Measurements from ENCODE around the gene ABHD12. TPM values are rescaled to one million over a fixed set of nuclear protein-coding genes. Genes with fewer than 3 reads are reported as not detected.

ABHD12 gene
- total and polyA plus RNA-seq, 8 donors: 11.1 to 99.1 (median 44.0) TPM

GRCh38 chr20:25364180-25364788 is 26.4 kb downstream of the ABHD12 start:
- Histone ChIP-seq H3K4me1 (peaks cover 7 to 37% (median 15%) of the 10 kb centered on the region in 4 donors), H3K27ac (peak overlapping the region in 4 of 5 donors; percentile 40 to 66 (median 61)), H3K36me3 (no peaks in the 10 kb centered on the region), H3K27me3 (no peaks in the 10 kb centered on the region), H3K9me3 (no peaks in the 10 kb centered on the region), H3K4me3 (no peak overlapping the region)
- no peak for DNase-seq
- WGBS, 5 donors: 49 to 70% (median 53%) methylated on average over 3 of the region's 3 CpGs
- intact Hi-C loops (cut with DNase I; ENCODE audit: low total_unique reads): no loop called here
- no peak for TF ChIP-seq POLR2AphosphoS5 (IDR thresholded peaks at IDR 0.05)
- TF ChIP-seq EP300 (IDR thresholded peaks at IDR 0.05): no peak
- TF ChIP-seq, protein P1, sequence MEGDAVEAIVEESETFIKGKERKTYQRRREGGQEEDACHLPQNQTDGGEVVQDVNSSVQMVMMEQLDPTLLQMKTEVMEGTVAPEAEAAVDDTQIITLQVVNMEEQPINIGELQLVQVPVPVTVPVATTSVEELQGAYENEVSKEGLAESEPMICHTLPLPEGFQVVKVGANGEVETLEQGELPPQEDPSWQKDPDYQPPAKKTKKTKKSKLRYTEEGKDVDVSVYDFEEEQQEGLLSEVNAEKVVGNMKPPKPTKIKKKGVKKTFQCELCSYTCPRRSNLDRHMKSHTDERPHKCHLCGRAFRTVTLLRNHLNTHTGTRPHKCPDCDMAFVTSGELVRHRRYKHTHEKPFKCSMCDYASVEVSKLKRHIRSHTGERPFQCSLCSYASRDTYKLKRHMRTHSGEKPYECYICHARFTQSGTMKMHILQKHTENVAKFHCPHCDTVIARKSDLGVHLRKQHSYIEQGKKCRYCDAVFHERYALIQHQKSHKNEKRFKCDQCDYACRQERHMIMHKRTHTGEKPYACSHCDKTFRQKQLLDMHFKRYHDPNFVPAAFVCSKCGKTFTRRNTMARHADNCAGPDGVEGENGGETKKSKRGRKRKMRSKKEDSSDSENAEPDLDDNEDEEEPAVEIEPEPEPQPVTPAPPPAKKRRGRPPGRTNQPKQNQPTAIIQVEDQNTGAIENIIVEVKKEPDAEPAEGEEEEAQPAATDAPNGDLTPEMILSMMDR (IDR thresholded peaks at IDR 0.05): no peak
- TF ChIP-seq POLR2A (IDR thresholded peaks at IDR 0.05): no peak

DNA sequence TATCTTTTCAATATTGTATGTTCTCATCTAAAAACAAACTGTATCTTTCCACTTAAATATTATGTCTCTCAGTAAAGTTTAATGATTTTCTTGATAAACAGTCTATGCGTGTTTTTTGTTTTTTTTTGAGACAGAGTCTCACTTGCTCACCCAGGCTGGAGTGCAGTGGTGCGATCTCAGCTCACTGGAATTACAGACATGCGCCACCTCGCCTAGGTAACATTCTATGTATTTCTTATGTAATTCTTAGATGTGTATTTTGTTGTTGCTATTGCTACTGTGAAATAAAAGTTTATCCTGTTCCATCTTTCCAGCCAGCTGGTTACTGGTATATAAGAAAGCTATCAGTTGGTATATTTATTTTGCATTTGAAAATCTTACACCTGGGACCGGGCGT is 29.4 kb downstream of the ABHD12 start:
- intact Hi-C loops (cut with DNase I; ENCODE audit: low total_unique reads): no loop called here
- no peaks in the 10 kb centered on the region for H3K9me3 ChIP-seq
- TF ChIP-seq EP300 (IDR thresholded peaks at IDR 0.05): no peak
- TF ChIP-seq POLR2A (IDR thresholded peaks at IDR 0.05): no peak
- TF ChIP-seq, protein P1 (IDR thresholded peaks at IDR 0.05): no peak
- TF ChIP-seq POLR2AphosphoS5 (IDR thresholded peaks at IDR 0.05): no peak
- WGBS, 5 donors: 80 to 85% (median 83%) methylated on average over 6 of the region's 6 CpGs
- no peak overlapping the region for H3K4me3 ChIP-seq
- no peaks in the 10 kb centered on the region for H3K36me3 ChIP-seq
- H3K4me1 ChIP-seq: peaks cover 7 to 42% (median 18%) of the 10 kb centered on the region in 4 donors
- H3K27ac ChIP-seq: no peak overlapping the region
- H3K27me3 ChIP-seq: no peaks in the 10 kb centered on the region
- DNase-seq: no peak

DNA sequence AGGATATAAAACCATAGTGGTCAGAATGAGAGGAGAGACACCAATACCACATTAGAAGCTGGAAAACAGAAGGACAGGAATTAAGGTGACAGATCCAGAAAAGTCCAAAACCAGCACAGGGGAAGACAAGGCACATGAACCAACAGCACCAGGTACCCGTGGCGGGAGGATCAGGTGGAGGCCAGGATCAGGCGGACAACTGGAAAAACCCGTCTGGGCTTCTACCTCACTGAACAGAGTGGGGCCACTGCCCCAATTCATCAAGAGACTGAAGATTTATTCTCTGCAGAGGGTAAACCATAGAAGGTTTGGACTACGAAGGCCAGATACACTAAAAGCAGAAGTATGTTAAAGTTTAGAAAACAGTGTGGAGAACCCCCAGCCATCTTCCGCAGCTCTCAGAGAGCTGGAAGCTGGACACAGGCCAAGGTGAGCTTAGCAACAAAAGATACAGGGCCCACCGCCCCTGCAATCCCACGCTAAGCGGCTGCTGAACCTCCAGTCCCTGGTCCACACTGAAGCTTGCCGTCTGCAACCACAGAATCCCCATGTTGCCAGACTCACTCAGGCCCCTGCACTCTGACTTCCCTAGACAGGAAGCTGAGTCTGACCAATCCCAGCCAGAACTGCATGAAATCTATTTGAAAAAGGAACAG is 29.9 kb downstream of the ABHD12 start:
- 51 to 74% (median 53%) methylated on average over 10 of the region's 10 CpGs for WGBS, 5 donors
- Histone ChIP-seq H3K4me1 (peaks cover 7 to 46% (median 21%) of the 10 kb centered on the region in 4 donors), H3K4me3 (no peak overlapping the region), H3K9me3 (no peaks in the 10 kb centered on the region), H3K27me3 (no peaks in the 10 kb centered on the region), H3K27ac (no peak overlapping the region), H3K36me3 (no peaks in the 10 kb centered on the region)
- intact Hi-C loops (cut with DNase I; ENCODE audit: low total_unique reads): no loop called here
- no peak for TF ChIP-seq POLR2AphosphoS5 (IDR thresholded peaks at IDR 0.05)
- no peak for TF ChIP-seq POLR2A (IDR thresholded peaks at IDR 0.05)
- no peak for TF ChIP-seq EP300 (IDR thresholded peaks at IDR 0.05)
- TF ChIP-seq, protein P1 (IDR thresholded peaks at IDR 0.05): no peak
- DNase-seq: peak in 1 of 2 donors; percentile 62

DNA sequence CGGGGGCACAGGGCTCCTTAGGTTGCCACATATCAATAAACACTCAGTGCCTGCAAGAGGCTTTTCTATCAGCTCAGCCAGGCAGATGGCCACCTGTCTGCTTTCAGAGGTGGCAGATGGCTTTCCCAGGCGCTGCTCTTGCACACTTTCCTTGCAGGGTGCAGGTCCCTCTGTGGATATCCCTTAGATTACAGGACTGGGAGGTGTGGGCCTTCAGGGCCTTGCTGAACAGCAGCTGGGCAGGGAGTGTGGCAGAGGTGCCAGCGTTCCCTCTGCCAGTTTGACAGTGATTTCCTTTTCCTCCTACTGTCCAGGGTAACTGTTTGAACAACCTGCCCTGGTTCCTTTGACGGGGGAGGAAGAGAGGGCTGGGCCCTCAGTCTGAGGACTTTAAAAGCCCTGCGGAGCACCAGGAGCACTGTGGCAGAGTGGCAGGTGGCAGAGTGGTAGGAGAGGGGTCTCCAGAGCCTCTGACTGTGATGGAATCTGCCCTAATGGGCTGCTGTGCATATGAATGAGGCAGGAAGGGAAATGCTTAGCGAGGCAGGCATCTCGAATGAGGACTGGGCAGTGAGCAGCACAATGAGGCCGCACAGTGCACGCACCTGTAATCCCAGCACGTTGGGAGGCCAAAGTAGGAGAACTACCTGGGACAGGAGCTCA is 34.2 kb downstream of the ABHD12 start:
- H3K27ac ChIP-seq: peak overlapping the region in 2 of 5 donors; percentile 8 to 37
- no peaks in the 10 kb centered on the region for H3K27me3 ChIP-seq
- intact Hi-C loops (cut with DNase I; ENCODE audit: low total_unique reads): no loop called here
- no peak overlapping the region for H3K4me3 ChIP-seq
- no peaks in the 10 kb centered on the region for H3K9me3 ChIP-seq
- TF ChIP-seq POLR2A (IDR thresholded peaks at IDR 0.05) (no peak), POLR2AphosphoS5 (IDR thresholded peaks at IDR 0.05) (no peak), EP300 (IDR thresholded peaks at IDR 0.05) (no peak)
- TF ChIP-seq, protein P1 (IDR thresholded peaks at IDR 0.05): no peak
- WGBS, 5 donors: 49 to 77% (median 70%) methylated on average over 9 to 10 of the region's 10 CpGs
- DNase-seq: no peak
- no peaks in the 10 kb centered on the region for H3K36me3 ChIP-seq
- peaks cover 0 to 46% (median 26%) of the 10 kb centered on the region in 4 donors for H3K4me1 ChIP-seq

Data from stomach (tissue), 9 donors.